ENCODE data around the gene PLEKHA5. TPM values are rescaled to one million over a fixed set of nuclear protein-coding genes. Genes with fewer than 3 reads are reported as not detected.

PLEKHA5 gene
- total and polyA plus RNA-seq, 7 donors: 7.0 to 32.6 (median 14.7) TPM

- intact Hi-C loops (cut with DNase I): no loop called here
- Histone ChIP-seq H3K27me3 (no peaks in the 10 kb centered on the region), H3K27ac (no peak overlapping the region), H3K4me3 (no peak overlapping the region), H3K9me3 (no peaks in the 10 kb centered on the region), H3K4me1 (no peaks in the 10 kb centered on the region), H3K36me3 (no peaks in the 10 kb centered on the region)
- TF ChIP-seq EP300 (IDR thresholded peaks at IDR 0.05) (no peak), CTCF (IDR thresholded peaks at IDR 0.05) (no peak), POLR2AphosphoS5 (IDR thresholded peaks at IDR 0.05) (no peak), POLR2A (IDR thresholded peaks at IDR 0.05) (no peak)
- 83 to 87% methylated on average over 1 of the region's 1 CpG for WGBS, 2 donors
- DNase-seq: no peak
These were observed 14.2 kb upstream of the PLEKHA5 start for GRCh38 chr12:19115285-19115684.

GRCh38 chr12:19119440-19119839 lies 10.1 kb upstream of the PLEKHA5 start:
- H3K4me3 ChIP-seq: no peak overlapping the region
- H3K4me1 ChIP-seq: no peaks in the 10 kb centered on the region
- H3K27me3 ChIP-seq: no peaks in the 10 kb centered on the region
- H3K27ac ChIP-seq: no peak overlapping the region
- WGBS, 2 donors: 97% methylated on average over 3 of the region's 3 CpGs
- TF ChIP-seq EP300 (IDR thresholded peaks at IDR 0.05): no peak
- no peak for DNase-seq
- H3K36me3 ChIP-seq: no peaks in the 10 kb centered on the region
- intact Hi-C loops (cut with DNase I): no loop called here
- no peaks in the 10 kb centered on the region for H3K9me3 ChIP-seq

GRCh38 chr12:19120795-19121194 lies 8.7 kb upstream of the PLEKHA5 start:
- Histone ChIP-seq H3K9me3 (no peaks in the 10 kb centered on the region), H3K4me1 (no peaks in the 10 kb centered on the region), H3K4me3 (no peak overlapping the region), H3K27ac (no peak overlapping the region), H3K36me3 (no peaks in the 10 kb centered on the region), H3K27me3 (no peaks in the 10 kb centered on the region)
- TF ChIP-seq CTCF (IDR thresholded peaks at IDR 0.05): no peak
- no peak for TF ChIP-seq POLR2A (IDR thresholded peaks at IDR 0.05)
- TF ChIP-seq POLR2AphosphoS5 (IDR thresholded peaks at IDR 0.05): no peak
- no peak for TF ChIP-seq EP300 (IDR thresholded peaks at IDR 0.05)
- intact Hi-C loops (cut with DNase I): no loop called here
- 61 to 62% methylated on average over 3 of the region's 3 CpGs for WGBS, 2 donors
- DNase-seq: no peak

GRCh38 chr12:19121449-19122018 lies 8.0 kb upstream of the PLEKHA5 start:
- DNase-seq: no peak
- H3K27me3 ChIP-seq: no peaks in the 10 kb centered on the region
- H3K36me3 ChIP-seq: no peaks in the 10 kb centered on the region
- no peak overlapping the region for H3K4me3 ChIP-seq
- intact Hi-C loops (cut with DNase I): no loop called here
- no peaks in the 10 kb centered on the region for H3K9me3 ChIP-seq
- WGBS, 2 donors: 23 to 43% methylated on average over 1 of the region's 1 CpG
- no peak for TF ChIP-seq CTCF (IDR thresholded peaks at IDR 0.05)
- no peak for TF ChIP-seq POLR2A (IDR thresholded peaks at IDR 0.05)
- no peak overlapping the region for H3K27ac ChIP-seq
- H3K4me1 ChIP-seq: no peaks in the 10 kb centered on the region

GRCh38 chr12:19125325-19125724 lies 4.2 kb upstream of the PLEKHA5 start:
- Histone ChIP-seq H3K27ac (no peak overlapping the region), H3K27me3 (no peaks in the 10 kb centered on the region), H3K9me3 (peaks cover 0 to 2% (median 0%) of the 10 kb centered on the region in 4 donors), H3K36me3 (no peaks in the 10 kb centered on the region), H3K4me3 (no peak overlapping the region), H3K4me1 (no peaks in the 10 kb centered on the region)
- DNase-seq: no peak
- 89 to 91% methylated on average over 5 of the region's 5 CpGs for WGBS, 2 donors
- intact Hi-C loops (cut with DNase I): no loop called here
- TF ChIP-seq POLR2AphosphoS5 (IDR thresholded peaks at IDR 0.05) (no peak), EP300 (IDR thresholded peaks at IDR 0.05) (no peak), POLR2A (IDR thresholded peaks at IDR 0.05) (no peak), CTCF (IDR thresholded peaks at IDR 0.05) (no peak)

All from sigmoid colon (tissue), 7 donors.